Astrocyte of the spinal cord (primary cell): ENCODE results near the gene HPGD.

Experiments used
- DNase-seq: peaks from one replicate; pipeline ENCODE4 v3.0.0; 2011; ENCODE audit warnings: low read depth, low spot score
- H3K4me3 ChIP-seq: 2 replicates; pipeline ENCODE4 v1.5.1; 2011; ENCODE audit warnings: low read depth, mild to moderate bottlenecking, low read length, moderate library complexity
- in situ Hi-C: cut with HindIII; loops from 2 replicates; pipeline ENCODE4 v1.10.0; 2017; ENCODE audit warnings: low sequenced_read_pairs
- TF ChIP-seq, protein P1 (sequence below): IDR thresholded peaks from 2 replicates; pipeline ENCODE4 v1.5.1; 2012; ENCODE audit warnings: low read depth, mild to moderate bottlenecking, low read length, inconsistent platforms

Gene HPGD

DNA sequence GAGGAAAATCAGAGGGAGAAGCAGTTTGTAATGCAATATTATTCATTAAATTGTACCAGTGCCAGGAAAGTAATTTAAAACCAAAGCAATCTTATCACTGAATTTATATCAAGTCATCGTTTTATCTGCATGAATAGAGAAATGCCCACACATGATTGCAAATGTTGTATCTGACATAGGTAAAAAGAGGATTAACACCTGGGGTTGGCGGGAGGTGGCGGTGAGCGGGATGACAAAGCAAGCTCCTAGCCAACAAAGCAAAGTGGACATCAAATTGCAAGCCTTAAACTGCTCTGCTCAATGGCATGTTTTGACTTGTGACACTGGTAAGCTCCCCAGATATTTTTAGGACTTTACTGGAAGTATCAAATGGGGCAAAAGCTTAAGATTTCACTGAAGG lies 16.4 kb downstream of the HPGD start:
- no peak overlapping the region for H3K4me3 ChIP-seq
- in situ Hi-C loops = no loop called here
- TF ChIP-seq, protein P1, sequence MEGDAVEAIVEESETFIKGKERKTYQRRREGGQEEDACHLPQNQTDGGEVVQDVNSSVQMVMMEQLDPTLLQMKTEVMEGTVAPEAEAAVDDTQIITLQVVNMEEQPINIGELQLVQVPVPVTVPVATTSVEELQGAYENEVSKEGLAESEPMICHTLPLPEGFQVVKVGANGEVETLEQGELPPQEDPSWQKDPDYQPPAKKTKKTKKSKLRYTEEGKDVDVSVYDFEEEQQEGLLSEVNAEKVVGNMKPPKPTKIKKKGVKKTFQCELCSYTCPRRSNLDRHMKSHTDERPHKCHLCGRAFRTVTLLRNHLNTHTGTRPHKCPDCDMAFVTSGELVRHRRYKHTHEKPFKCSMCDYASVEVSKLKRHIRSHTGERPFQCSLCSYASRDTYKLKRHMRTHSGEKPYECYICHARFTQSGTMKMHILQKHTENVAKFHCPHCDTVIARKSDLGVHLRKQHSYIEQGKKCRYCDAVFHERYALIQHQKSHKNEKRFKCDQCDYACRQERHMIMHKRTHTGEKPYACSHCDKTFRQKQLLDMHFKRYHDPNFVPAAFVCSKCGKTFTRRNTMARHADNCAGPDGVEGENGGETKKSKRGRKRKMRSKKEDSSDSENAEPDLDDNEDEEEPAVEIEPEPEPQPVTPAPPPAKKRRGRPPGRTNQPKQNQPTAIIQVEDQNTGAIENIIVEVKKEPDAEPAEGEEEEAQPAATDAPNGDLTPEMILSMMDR = no peak
- DNase-seq = no peak

DNA sequence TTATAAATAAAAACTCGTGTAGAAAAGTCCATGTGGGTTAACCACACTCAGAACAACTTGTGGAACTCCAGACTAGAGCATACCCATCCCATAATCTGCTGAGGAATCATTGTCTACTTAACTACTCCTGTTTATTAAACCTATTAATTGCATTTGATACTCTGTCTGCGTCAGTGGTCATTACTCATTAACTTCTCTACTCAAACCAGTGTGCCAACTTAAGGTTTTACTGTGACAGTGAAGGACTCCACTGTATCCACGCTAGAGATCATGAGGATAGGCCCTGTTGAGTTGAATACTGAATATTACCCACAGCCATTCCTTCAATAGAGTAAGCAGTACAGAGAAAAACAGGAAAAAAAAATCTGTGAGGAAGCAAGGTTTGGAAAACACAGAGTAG lies 17.3 kb downstream of the HPGD start:
- no peak for DNase-seq
- H3K4me3 ChIP-seq = no peak overlapping the region
- in situ Hi-C loops = no loop called here
- TF ChIP-seq, protein P1 = no peak

DNA sequence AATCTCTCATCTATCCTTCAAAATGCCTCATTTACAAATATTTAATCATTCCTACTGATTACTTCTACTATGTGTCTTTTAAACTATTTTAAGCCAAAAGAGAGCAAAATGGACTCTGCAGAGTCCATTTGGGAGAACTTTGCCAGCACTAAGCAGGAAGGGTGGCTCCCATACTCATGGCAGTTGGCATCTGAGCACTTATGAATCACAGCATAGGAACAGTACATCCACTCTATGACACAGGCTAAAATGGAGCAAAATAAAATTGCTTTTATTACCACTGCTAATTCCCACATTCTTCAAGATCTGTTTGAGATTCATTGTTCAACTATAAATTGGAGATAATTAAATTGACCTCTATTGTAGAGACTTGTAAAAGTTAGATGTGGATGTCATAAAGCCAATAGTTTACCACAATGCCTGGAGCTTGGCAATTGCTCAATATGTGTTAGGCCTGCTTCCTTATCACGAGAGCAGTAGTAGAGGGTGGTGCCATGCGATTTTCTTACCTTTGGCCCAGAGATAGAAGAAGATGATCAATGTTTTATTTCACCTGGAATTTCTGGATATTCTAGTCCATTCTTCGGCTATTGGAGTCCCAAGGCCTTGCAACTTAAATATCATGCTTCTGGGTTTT lies 19.1 kb downstream of the HPGD start:
- no peak overlapping the region for H3K4me3 ChIP-seq
- TF ChIP-seq, protein P1 = no peak

DNA sequence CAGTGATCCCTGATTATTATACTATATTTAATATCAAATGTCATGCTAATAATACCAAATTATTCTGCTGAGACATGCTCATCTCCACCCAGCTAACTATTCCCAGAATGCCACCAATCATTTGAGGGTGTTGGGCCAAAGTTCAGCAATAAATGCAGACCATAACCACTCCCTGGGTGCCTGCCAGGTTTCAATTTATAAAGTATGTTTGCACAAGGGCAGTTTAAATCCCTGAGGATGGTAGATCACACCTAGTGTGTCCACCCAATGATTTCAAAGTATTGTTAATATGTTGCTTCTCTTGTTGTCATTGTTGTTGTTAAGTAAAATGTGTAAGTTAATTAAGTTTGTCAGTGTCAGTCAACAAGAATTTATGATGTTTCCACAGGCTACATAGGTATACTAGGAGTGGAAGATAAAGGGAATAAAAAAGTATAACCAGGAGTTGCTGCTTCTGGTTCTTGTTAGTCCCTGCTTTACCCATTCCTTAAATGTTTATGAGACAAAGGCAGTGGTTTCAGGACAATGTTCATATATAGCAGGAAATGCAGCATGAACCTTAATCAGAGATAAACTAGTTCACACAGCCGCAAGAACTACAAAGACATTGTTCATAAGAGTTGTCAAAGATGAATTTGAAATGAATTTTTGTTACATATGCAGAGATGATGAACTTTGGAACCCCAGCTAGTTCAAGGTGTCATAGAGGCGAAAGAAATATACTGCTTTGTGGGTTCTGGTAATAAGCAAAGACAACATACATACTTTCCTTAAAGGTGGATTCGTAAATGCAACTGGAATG lies 25.5 kb downstream of the HPGD start:
- TF ChIP-seq, protein P1 = no peak
- no peak overlapping the region for H3K4me3 ChIP-seq
- in situ Hi-C loops = no loop called here
- DNase-seq = peak; percentile 8

More for the DNA sequence above, 19.1 kb downstream of the HPGD start:
- DNase-seq = no peak
- in situ Hi-C loops = no loop called here

DNA sequence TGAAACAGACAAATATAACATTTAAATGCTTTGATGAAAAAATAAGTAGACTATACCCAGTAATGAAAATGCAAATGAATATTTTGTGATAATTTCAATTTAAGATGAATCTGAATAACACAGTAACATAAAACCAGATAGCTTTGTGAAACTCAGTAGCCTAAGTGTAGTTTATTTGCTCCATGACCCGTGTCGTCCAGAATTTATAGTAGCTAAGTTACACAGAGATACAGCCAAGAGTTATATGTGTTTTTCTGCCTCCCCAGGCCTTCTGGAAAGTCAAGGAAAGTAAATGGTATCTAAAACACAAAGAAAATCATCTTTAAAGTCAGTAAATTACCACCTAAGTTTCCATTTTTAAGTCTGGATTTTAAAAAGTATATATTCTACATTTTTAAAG lies 26.7 kb downstream of the HPGD start:
- in situ Hi-C loops = no loop called here
- DNase-seq = no peak
- H3K4me3 ChIP-seq = no peak overlapping the region
- TF ChIP-seq, protein P1 = no peak

DNA sequence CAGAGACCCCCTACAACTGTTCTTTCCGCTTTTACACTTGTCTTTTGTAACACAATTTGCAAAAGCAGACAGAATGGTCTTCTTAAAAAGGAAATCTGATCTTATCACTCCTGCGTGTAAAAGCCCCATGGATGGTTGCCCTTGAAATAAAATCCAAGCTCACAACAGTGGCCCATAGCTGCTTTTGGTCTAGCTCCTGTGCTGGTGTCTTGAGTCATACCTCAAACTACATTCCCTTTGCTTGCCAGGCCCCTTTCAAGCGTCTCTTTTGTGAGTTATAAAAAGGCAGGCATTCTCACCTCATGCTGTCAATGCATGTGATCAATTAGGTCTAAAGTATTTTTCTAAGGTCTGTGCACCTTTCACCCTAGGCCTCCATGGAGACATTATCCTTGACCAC lies 27.6 kb downstream of the HPGD start:
- no peak for DNase-seq
- in situ Hi-C loops = no loop called here
- no peak overlapping the region for H3K4me3 ChIP-seq
- TF ChIP-seq, protein P1 = no peak
